HG02798 (cell line): Measurements from ENCODE around the gene FSCN2.
A peak's percentile ranks its signal among the peaks of the same experiment; 100 is the strongest.

Experiments
- ATAC-seq: cut with Tn5 transposase; IDR thresholded peaks from one replicate; pipeline ENCODE4 v1.9.1; 2021; ENCODE audit warnings: mild to moderate bottlenecking; ENCODE audit not compliant: unreplicated experiment, poor library complexity

Gene FSCN2

GRCh38 chr17:81511804-81512561 is 16.2 kb upstream of the FSCN2 start:
- peak; percentile 13 for ATAC-seq

GRCh38 chr17:81512562-81513371 is 15.4 kb upstream of the FSCN2 start, which contains the start of gene ACTG1:
Gene ACTG1, minus strand, starts transcription at chr17:81512799. Its CDS starts 445 bp downstream, at chr17:81512354.
- peak; percentile 56 for ATAC-seq

- no peak for ATAC-seq
These were observed 14.8 kb upstream of the FSCN2 start for GRCh38 chr17:81513372-81513752.

GRCh38 chr17:81513753-81514488 is 14.3 kb upstream of the FSCN2 start:
- ATAC-seq, result no peak

- no peak for ATAC-seq
These were observed 13.8 kb upstream of the FSCN2 start for GRCh38 chr17:81514489-81514738.

- peak; percentile 26 for ATAC-seq
These were observed 13.2 kb upstream of the FSCN2 start for GRCh38 chr17:81514739-81515529.

- ATAC-seq, result no peak
These were observed 12.6 kb upstream of the FSCN2 start for GRCh38 chr17:81515530-81516041.

- no peak for ATAC-seq
These were observed 11.7 kb upstream of the FSCN2 start for GRCh38 chr17:81516439-81516838.

- no peak for ATAC-seq
These were observed 11.2 kb upstream of the FSCN2 start for GRCh38 chr17:81517009-81517338.

GRCh38 chr17:81517339-81518112 is 10.7 kb upstream of the FSCN2 start:
- peak; percentile 30 for ATAC-seq

GRCh38 chr17:81518113-81518784 is 9.9 kb upstream of the FSCN2 start:
- ATAC-seq, result no peak

GRCh38 chr17:81518785-81519283 is 9.3 kb upstream of the FSCN2 start:
- peak; percentile 25 for ATAC-seq

- ATAC-seq, result peak; percentile 19
These were observed 8.7 kb upstream of the FSCN2 start for GRCh38 chr17:81519284-81520020.

GRCh38 chr17:81520021-81520901 is 7.9 kb upstream of the FSCN2 start:
- ATAC-seq, result no peak

- ATAC-seq, result no peak
These were observed 5.4 kb upstream of the FSCN2 start for GRCh38 chr17:81522491-81523401.

- ATAC-seq, result no peak
These were observed 4.7 kb upstream of the FSCN2 start for GRCh38 chr17:81523402-81524038.
